ENCODE measurements around the gene GHITM. TPM values are rescaled to one million over a fixed set of nuclear protein-coding genes. Genes with fewer than 3 reads are reported as not detected.
"Not testable (repeated sequence)": the region's sequence is repeated elsewhere in the genome, so short reads cannot be mapped to it uniquely, and the experiment has no call there.

Gene GHITM
- total RNA-seq, 1 experiment from 2014 or later, result 172 TPM

DNA sequence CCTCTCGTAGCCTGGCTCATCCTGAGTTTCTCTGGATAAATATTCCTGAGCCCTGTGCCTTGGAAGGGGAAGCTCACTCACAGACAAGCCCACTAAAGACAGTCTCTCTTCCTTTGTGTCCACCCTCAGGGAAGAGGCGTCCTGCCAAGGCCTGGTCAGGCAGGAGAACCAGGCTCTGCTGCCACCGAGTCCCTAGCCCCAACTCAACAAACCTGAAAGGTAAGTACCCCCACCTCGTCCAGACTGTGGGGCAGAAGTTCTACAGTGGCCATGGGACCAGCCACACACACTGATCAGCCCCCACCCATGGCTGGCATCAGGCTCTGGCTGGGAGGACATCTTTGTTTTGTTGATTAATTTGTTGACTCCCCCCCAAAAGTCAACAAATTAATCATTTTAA is 37.0 kb downstream of the GHITM start:
- no peak for DNase-seq (ENCODE audit: low read depth)

DNA sequence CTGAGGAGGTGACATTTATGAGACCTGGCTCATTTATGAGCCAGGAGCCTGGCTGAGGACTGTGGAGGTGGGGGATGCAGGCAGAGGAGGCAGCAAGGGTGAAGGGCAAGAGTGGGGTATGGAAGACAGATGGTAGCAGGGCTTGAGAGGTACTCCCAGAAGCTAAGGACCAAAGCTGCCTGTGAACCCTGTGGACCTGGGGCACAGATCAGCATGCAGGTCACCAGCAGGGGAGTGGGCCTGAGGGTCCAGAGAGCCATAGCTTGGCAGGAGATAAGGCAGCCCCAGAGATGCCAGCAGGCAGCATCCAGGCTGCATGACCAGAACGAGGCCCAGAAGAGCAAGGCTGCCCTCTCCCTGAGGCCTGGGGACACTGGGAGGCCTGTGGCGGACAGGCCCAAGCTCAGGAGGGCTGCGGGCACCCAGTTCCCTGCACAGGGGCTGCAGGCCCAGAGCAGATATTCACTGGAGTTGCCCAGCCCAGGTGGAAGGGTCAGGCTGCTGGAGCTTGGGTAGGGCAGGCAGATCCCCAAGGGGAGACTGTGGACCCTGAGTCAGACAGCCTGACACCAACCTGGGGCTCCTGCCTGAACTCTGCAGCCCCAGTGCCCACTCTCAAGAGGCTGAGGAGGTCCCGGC is 37.6 kb downstream of the GHITM start:
- no peak for DNase-seq (ENCODE audit: low read depth)

DNA sequence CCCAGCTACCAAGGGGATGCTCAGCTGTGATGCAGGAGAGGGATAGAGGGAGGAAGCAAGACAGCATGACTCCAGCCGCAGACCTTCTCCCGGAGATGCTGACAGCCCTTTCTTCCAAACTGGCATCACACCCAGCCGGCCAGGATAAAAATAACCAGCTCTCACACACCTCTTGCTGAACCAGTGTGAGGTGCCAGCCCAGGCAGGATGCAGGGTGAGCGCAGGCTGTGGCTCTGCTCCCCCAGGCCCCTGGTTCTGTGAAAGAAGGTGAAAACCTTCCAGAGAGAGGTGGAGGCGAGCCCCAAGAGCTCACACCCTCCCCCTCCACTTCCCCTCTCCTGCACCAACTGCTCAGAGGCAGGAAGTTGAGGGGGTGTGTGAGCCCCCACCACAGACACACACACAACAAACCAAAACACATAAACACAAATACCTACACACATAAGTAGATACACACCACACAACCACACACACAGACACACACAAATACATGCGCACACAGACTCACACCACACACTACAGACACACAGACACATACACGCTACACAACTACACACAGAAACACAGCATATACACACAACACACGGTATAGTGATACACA is 38.3 kb downstream of the GHITM start:
- DNase-seq (ENCODE audit: low read depth), result no peak

DNA sequence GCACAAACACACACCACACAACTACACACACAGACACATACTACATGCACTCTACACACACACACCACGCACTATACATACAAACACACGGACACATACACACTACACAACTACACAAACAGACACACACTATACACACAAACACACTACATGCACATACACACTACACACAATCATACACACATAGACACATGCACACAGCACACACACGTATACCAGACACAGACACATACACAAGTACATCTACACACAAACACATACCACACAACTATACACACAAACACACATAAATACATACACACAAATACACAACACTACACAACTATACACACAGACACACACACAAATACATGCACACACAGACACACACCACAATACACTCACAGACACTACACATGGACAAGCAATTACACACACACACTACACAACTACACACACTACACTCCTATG is 38.9 kb downstream of the GHITM start:
- DNase-seq (ENCODE audit: low read depth), result no peak

DNA sequence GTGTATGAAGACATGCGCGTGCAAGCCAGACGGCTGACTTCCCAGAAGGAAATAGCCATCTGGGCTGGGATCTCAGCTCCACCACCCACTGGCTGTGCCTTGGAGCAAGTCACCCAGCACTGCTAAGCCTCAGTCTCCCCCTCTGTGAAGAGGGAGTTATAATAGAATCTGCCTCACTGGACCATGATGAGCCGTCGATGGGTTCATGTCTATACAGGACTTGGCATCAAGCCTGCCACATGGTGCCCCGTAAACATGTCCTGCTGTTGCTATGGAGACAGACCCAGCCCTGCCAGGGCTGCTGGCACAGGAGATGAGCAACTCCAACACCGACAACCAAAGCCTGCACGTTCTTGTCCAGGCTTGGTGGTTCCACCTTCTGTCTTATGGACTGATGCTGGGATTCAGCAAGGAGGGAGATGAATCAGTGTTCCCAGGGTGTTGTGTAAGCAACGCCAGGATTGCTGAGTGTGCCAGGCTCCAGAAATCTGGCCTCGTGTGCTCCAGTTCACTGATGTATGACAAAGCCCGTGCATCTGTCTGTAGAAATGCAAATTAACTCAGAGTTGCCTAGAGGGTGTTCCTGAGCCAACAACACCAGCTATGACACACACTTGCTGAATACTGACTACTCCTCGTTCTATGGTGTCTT is 39.9 kb downstream of the GHITM start:
- peak; percentile 68 for DNase-seq (ENCODE audit: low read depth)

DNA sequence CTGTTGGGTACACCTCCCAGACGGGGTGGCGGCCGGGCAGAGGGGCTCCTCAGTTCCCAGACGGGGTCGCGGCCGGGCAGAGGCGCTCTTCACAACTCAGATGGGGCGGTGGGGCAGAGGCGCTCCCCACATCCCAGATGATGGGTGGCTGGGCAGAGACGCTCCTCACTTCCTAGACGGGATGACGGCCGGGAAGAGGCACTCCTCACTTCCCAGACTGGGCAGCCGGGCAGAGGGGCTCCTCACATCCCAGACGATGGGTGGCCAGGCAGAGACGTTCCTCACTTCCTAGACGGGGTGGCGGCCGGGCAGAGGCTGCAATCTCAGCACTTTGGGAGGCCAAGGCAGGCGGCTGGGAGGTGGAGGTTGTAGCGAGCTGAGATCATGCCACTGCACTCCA is 41.1 kb downstream of the GHITM start:
- DNase-seq (ENCODE audit: low read depth), result not testable (repeated sequence)

- no peak for DNase-seq (ENCODE audit: low read depth)
These were observed 42.3 kb downstream of the GHITM start for GRCh38 chr10:84181631-84182030.

GRCh38 chr10:84184517-84184916 is 45.2 kb downstream of the GHITM start:
- no peak for DNase-seq (ENCODE audit: low read depth)

- no peak for DNase-seq (ENCODE audit: low read depth)
These were observed 46.3 kb downstream of the GHITM start for GRCh38 chr10:84185526-84186175.

DNA sequence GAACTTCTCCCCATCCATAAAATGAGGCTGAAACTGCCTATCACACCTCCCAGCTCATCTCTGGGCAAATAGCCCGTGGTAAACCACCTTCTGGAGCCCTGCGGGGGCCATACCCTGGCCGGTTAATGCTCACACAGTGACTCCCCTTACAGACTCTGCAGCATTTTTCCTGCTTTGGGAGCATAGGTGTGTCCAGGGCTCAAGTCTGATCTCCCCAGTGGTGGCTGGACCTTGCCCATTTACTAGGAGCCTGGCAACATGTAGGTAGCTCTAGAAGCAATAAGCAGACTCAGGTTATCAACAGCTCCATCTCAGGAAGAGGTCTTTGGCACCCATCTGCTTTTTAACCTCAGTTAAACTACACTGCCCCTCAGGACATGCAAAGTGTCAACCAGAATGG is 49.5 kb downstream of the GHITM start:
- DNase-seq (ENCODE audit: low read depth), result no peak

GRCh38 chr10:84190621-84191020 is 51.3 kb downstream of the GHITM start:
- DNase-seq (ENCODE audit: low read depth), result no peak

DNA sequence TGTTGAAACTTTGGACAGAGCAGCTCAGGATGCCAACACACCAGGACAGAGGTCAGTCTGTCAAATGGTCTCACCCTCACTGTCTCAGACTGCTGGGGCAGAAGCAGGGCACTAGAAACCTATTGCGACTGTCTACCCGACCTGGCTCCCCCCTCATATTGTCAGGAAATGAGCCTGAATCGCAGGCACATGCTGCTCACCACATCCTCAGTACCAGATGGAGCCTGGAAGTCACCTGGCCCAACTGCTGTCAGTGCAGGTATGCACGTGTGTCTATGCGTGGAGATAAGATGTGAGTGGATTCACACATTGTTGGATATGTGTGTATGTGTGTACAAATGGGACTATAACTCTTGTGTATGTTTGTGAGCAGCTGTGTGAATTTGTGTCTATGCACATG is 51.8 kb downstream of the GHITM start:
- DNase-seq (ENCODE audit: low read depth), result no peak

GRCh38 chr10:84193327-84193726 is 54.0 kb downstream of the GHITM start:
- no peak for DNase-seq (ENCODE audit: low read depth)

DNA sequence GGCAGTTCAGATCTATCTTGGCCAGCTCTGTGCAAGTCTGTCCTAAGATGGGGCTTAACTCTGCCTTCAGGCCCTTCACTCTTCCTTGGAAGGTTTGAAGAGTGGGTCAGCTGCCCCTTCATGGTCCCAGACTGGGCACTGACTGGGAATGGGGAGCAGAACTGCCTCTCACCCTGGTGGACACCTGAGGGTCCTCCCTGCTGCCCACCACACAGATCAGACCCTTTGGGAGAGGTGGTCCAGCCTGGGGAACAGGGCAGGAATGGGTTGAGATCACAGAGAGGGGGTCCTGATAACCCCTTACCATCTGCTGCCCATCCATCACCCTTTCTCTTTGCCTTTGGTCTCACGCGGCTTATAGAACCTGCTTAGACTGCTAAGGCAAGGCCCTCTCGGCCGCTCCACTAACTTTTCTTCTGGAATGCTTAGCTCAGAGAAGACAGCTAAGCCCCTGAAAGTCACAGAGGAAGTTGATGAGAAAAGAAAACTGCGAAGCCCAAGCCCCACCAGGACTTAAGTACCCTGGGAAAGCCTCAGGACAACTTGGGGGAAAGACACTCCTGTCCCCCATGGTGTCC is 54.6 kb downstream of the GHITM start:
- no peak for DNase-seq (ENCODE audit: low read depth)

GRCh38 chr10:84194424-84195043 is 55.2 kb downstream of the GHITM start, which contains the start of gene CDHR1:
Gene CDHR1, plus strand, starts transcription at chr10:84194537. Its CDS starts 224 bp downstream, at chr10:84194761.
- DNase-seq (ENCODE audit: low read depth), result peak; percentile 17

GRCh38 chr10:84195044-84195830 is 55.9 kb downstream of the GHITM start:
- no peak for DNase-seq (ENCODE audit: low read depth)

GRCh38 chr10:84196083-84196482 is 56.8 kb downstream of the GHITM start:
- DNase-seq (ENCODE audit: low read depth), result no peak

DNA sequence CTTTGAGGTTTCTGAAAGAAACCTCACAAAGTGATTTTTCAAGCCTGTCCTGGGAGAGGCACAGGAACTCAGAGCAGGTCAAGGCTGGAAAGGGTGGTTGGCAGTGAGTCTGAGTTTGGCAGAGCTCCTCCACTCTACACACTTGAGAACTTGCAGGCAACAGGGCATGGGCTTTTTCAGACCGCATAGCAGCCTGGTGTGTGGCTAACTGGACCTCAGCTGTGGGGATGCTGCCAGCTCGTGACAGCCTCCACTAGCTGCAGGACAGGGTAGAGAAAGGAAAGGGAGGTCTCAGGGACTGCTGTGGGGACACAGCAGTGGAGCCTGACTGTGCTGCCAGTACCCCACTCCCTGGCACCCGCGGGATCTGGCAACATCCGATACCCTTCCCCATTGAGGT is 57.6 kb downstream of the GHITM start:
- DNase-seq (ENCODE audit: low read depth), result no peak

GRCh38 chr10:84197643-84198042 is 58.3 kb downstream of the GHITM start:
- no peak for DNase-seq (ENCODE audit: low read depth)

GRCh38 chr10:84198206-84198915 is 59.1 kb downstream of the GHITM start:
- DNase-seq (ENCODE audit: low read depth), result no peak

Measured in RPMI7951 (cell line).